DMS53 (cell line): ENCODE data around the gene RASD2.
"Not testable (repeated sequence)": the region's sequence is repeated elsewhere in the genome, so short reads cannot be mapped to it uniquely, and the experiment has no call there.

Experiments used
- DNase-seq: peaks from one replicate; lab custom pipeline; 2025; lab: John Stamatoyannopoulos, UW

RASD2 gene, protein sequence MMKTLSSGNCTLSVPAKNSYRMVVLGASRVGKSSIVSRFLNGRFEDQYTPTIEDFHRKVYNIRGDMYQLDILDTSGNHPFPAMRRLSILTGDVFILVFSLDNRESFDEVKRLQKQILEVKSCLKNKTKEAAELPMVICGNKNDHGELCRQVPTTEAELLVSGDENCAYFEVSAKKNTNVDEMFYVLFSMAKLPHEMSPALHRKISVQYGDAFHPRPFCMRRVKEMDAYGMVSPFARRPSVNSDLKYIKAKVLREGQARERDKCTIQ

DNA sequence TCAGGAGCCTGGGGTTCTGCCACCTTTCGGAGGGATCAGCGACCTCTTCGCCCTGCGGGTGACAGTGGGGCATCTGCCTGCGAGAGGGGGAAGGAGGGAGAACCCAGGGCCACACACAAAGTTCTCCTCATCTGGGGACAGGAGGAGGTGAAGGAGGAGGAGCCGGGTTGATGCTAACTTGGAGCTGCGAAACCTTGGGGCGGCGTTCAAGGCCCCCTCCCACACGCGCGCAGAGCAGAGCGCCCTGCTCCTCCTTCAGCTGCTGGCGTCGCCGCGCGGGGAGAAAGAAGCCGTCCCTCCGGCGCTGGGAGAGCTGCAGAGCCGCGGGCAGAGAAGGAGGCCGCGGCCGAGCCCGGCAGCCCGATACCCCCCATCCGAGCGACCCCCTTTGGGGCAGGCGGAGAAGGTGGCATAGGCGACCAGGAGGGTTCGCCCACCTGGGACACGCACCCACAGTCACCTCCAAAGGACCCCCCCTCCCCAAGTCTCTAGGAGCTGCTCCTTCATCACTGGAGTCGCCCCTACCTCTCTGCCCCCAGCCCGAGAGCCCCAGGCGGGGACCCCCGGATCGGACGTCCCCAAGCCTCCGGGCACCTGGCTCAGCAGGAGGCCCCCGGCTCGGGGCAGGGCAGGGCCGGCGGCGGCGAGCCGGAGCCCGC lies at the start of gene RASD2:
TSS of gene RASD2 (plus strand) at position 237 of the 659 bp plus-strand sequence. CDS start 5,979 bp downstream, outside the sequence.
- DNase-seq = peak; percentile 55

DNA sequence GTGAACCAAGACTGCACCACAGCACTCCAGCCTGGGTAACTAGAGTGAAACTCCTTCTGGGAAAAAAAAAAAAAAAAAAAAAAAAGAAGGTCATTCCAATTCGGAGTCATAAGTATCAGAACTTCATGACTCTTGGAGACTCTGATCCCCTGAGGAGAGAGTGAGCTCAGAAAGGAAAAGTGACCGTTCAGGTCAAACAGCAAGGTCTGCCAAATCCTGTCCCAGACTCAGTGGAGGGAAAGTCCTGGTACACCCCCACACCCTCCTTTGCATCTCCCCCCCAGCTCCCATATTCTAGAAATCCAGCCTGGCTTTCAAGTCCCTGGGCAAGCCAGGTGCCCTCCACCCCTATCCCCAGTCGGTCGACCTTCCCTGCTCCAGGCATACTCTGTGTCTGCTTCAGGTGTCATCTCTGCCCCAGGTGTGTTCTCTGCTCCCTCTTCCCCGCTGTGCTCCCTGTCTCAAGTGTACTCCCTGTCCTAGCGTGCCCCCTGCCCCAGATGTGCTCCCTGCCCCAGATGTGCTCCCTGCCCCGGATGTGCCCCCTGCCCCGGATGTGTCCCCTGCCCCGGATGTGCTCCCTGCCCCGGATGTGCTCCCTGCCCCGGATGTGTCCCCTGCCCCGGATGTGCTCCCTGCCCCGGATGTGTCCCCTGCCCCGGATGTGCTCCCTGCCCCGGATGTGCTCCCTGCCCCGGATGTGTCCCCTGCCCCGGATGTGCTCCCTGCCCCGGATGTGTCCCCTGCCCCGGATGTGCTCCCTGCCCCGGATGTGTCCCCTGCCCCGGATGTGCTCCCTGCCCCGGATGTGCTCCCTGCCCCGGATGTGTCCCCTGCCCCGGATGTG lies 49.3 kb upstream of the RASD2 start:
- DNase-seq = not testable (repeated sequence)

DNA sequence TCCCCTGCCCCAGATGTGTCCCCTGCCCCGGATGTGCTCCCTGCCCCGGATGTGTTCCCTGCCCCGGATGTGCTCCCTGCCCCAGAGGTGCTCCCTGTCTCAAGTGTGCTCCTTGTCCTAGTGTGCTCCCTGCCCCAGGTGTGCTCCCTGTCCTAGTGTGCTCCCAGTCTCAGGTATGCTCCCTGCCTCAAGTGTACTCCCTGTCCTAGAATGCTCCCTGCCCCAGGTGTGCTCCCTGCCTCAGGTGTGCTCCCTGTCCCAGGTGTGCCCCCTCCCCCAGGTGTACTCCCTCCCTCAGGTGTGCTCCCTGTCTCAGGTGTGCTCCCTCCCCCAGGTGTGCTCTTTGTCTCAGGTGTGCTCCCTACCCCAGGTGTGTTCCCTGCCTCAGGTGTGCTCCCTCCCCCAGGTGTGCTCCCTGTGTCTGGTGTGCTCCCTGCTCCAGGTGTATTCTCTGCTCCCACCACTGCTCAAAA lies 48.7 kb upstream of the RASD2 start:
- DNase-seq = no peak

DNA sequence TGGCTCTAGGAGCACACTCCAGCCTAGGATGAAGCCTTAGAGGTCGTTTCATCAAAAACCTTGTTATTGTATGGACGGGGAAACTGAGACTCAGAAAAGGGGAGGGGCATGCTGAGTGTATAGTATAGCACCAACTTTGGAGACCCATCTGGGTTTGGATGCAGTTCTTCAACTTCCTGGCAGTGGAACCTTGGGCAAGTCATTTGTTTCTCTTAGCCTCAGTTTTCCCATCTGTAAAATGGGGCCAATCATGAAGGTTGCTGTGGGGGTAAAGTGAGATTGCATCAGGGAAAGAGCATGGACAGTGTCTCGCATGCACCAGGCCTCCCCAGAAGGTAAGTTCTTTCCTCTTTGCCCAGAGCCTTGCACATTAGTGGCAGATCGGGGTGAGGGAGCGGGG lies 47.6 kb upstream of the RASD2 start:
- no peak for DNase-seq

DNA sequence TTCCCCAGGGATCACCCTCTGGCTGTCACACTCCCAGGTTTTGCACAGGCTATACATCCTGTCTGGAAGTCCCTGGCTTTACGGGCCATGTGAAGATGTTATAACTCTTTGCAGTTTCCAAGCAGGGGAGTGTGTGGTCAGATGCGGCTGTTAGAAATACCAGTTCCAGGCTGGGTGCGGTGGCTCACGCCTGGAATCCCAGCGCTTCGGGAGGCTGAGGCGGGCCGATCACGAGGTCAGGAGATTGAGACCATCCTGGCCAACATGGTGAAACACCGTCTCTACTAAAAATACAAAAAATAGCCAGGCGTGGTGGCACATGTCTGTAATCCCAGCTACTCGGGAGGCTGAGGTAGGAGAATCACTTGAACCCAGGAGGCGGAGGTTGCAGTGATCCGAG lies 44.9 kb upstream of the RASD2 start:
- DNase-seq = not testable (repeated sequence)

DNA sequence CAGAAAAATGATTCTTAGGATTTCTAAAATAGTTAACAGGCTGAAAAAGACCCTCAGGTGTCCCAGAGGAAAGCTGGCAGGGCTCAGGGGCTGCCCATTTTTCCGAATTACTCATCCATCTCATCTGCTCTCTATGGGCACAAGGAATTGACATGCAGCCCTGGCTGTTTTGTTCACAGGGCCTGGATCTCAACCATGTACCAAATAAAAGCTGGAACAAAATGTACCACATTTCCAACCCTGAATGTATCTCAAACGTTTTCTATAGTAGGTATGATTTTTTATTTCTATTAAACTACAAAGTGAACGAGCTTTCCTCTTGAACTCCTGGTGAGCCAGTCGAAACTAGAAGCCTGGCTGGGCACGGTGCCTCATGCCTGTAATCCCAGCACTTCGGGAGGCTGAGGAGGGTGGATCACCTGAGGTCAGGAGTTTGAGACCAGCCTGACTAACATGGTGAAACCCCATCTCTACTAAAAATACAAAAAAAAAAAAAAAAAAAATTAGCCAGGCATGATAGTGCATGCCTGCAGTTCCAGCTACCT lies 43.8 kb upstream of the RASD2 start:
- DNase-seq = no peak

DNA sequence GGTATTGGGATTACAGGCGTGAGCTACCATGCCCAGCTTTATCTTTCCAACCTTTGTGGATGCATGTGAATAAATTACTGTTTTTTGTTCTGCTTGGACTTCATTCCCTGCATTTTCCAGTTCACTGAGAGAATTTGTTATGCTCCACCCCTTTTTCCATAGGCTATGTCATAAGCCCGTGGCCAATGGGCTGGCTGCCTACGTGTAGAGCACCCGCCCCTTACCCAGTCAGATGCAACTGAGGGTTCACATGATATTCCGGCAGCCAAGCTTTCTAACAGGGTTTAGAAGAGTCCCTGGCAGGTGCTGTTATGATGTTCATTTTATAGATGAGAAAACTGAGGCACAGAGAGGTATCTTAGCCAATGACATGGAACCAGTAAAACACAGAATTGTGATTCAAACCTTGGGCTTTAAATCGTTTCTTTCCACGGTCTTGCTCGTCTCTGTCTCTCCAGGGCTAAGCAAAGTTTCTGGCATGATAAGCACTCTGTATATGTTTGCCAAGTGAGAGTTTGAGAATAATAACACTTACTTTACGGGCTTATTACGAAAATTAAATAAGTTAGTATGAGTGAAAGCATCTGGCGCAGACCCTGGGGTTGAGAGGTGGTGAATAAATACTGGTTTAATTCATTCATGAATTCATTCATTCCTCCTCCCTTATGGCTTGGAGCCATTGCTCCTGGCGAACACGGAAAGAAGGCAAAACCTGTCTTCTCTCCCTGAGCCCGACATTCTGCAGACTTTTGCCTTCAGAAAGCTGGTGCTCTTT lies 42.4 kb upstream of the RASD2 start:
- DNase-seq = no peak

DNA sequence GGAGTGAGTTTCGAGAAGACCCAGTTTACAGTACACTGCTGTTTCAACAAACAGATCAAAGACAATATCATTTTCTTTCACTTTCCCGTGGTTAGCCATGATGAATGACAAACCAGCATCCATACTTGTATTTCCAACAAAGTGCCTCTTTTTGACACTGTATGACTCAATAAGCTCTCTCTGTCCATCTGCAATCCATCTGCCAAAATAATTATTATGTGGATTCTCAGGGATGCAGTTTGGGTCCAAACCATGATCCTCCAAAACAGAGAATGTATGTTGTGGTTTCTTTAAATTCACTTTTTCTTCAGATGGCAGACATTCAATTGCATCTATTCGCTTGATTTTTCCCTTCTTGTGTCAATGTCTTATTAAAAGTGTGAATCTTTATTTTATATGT lies 37.8 kb upstream of the RASD2 start:
- DNase-seq = no peak

DNA sequence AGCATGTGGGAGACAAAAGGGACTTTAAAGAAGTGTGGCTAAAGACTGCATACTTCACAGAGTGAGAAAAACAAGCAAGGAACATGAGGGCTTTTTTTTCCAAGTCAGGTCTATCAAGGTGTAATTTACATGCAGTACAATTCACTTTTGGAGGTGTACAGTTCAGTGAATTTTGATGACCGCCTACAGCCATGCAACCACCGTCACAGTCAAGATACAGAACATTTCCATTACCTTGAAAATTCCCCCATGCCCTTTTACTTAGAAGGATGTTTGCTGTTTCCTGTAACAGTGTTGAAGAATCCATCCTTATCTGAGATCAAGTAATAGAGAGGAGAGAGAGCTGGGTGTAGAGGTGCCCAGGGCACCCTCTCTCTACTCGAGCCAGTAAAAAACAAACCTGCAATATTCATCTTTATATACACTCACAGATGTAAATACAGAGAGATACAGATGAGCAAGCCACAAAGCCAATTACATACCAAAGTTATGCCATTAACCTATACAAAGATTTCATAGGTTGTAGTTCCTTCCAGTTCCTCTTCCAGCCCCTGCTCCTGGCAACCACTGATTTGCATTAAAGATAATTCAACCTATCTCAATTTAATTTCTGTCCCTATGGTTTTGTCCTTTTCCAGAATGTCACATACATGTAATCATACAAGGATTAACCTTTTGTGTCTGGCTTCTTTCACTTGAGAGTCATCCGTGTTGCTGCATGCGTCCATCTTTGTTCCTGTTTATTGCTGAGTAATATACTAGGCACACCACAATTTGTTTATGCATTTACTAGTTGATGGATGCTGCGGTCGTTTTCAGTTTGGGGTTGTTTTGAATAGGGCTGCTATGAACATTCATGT lies 35.0 kb upstream of the RASD2 start:
- DNase-seq = no peak

DNA sequence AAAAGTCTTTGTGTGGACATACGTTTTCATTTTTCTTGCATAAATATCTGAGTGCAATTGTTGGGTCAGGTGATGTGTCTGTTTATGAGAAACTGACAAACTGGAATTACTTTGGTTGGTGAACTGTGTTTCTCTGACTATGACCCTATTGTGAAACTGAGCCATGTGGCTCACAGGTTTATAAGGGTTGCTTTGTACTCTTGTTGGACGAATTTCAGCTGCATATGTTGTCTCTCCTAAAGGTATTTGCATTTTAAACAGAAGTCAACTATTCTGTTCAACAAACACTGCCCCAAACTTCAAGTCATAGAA lies 34.4 kb upstream of the RASD2 start:
- no peak for DNase-seq

DNA sequence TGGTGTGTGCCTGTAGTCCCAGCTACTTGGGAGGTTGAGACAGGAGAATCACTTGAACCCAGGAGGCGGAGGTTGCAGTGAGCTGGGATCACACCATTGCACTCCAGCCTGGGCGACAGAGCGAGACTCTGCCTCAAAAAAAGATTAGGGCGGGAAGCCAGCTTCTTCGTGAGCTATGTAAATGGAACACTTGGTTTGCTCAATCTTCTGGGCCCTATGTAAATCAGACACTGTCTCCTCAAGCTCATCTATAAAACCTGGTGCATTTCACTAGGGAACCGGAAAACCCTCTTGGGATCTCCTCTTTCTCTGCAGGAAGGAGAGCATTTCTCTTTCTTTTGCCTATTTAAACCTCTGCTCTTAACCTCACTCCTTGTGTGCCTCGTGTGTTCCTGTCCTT lies 32.8 kb upstream of the RASD2 start:
- not testable (repeated sequence) for DNase-seq

DNA sequence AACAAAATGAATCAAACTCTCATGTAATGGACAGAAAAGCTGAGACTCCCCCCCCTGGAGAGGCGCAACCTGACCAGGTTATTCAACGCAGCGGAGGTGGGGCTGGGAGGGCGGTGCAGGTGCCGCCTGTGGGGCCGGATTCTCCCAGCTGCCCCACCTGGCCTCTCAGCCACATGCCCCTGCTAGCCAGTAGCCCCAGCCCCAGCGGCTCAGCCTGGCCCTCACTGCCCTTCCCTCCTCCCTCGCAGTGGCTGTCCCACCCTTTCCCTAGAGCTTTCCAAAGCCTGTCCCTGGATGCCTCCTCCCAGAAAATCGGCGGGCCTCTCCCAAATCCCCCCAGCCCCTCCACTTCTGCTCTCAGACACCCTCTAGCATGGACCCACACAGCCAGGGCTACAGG lies 31.2 kb upstream of the RASD2 start:
- DNase-seq = no peak

DNA sequence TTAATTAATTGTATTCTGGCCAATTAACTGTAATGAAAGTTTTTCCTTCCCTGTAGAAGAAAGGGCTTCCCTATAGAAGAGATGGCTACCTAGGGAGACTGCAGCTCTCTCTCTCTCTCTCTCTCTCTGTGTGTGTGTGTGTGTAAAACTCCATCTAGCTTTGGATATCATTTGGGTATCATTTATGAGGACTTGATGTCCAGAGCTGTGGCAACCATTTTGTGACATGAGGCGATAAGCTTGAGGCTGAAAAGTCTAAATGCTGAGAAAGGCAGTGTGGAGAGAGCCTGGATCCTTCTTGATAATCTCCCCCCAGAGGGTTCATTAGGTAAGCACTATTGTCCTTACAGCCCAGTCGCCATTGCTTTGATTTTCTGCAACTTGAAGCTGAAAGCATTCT lies 30.7 kb upstream of the RASD2 start:
- no peak for DNase-seq

DNA sequence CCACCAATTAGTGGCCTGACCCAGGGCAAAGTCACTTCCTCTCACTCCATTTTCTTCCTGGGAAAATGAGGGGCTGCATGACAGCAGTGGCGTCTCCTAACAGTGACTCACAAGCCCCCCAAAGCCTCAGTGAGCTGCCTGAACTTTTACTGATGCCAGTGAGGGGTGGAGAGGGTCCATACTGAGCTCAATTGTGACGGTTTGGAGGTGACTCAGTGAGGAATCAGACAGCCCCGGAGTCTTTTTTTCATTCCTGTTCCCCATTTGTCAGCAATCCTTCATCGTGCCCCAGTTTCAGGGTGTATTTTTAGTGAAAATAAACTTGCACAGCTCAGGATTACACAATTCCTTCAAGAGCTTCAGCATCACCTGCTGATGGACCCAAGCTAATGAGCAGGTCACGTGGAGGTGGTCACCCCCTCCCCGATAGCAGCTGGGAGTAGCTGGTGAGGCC lies 30.1 kb upstream of the RASD2 start:
- no peak for DNase-seq

DNA sequence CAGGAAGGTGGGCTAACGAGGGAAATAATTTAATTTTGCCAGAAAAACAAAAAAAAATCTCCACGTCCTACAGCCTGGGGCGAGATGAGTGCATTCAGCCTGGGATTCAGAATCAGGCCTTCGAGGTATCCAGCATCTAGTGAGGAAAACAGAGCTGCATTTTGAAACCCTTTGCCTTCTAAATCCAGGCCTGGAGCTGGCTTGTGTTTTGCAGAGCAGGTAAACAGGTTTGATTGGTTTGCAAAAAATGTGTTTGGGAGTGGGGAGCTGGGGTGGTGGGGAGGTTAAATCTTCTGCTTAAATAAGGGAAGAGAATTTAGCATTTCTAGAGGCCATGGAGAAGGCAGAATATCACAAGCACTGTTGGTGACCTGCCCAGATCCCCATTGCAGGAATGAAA lies 29.7 kb upstream of the RASD2 start:
- DNase-seq = no peak

DNA sequence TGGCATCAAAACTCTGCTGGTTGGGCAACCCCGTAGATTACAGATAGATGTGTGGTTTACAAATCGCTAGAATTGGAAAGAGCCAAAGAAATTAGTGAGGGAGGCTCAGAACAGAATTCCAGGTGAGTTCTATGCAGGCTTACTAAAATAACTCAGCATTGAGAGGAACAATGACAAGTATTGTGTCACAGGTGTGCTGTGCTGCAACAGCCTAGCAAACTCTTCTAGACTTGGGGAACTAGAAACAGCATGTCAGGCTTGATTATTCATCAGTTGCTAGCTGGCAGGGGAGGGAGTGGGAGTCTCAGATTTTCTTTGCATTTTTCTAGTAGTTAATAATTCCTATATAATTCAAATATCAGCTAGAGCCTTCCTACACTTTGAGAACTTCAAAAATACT lies 26.3 kb upstream of the RASD2 start:
- DNase-seq = no peak

DNA sequence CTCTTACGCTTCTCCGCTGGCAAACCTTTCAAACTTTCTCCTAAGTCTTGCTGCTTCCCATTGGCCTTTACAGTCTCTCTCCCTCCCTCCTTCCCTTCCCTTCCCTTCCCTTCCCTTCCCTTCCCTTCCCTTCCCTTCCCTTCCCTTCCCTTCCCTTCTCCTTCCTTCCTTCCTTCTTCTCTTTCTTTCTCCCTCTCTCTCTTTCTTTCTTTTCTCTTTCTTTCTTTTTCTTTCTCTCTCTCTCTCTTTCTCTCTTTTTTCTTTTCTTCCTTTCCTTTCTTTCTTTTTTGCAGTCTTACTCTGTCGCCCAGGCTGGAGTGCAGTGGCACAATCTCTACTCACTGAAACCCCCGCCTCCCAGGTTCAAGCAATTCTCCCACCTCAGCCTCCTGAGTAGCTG lies 24.7 kb upstream of the RASD2 start:
- DNase-seq = not testable (repeated sequence)

DNA sequence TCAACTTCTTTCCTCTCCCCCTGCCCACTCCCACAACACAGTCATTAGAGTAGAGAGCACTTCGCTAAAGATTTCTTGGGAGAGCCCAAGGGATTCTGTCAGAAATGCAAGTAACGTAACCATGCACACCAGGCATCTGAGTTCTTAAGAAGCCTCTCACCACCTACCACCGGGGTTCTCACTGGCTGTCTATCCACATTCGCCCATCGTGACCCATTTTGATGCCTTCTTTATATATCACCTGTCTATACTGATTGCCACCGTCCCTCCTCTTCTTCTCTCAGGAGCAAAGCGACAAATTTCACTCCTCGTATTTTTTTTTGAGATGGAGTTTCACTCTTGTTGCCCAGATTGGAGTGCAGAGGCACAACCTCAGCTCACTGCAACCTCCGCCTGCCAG lies 23.9 kb upstream of the RASD2 start:
- no peak for DNase-seq

DNA sequence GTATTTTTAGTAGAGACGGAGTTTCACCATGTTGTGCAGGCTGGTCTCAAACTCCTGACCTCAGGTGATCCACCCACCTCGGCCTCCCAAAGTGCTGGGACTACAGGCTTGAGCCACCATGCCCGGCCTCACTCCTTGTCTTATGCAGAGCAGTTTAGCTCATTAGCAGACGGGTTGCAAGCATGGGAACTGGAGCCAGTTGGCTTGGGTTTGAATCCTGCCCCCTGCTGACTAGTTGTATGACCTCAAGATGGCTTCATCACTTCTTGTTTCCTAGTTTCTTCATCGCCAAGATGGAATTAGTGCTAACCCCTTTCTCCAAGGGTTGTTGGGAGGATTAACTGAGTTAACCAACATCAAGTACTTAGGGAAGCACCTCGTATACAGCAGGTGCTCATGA lies 23.4 kb upstream of the RASD2 start:
- DNase-seq = no peak

DNA sequence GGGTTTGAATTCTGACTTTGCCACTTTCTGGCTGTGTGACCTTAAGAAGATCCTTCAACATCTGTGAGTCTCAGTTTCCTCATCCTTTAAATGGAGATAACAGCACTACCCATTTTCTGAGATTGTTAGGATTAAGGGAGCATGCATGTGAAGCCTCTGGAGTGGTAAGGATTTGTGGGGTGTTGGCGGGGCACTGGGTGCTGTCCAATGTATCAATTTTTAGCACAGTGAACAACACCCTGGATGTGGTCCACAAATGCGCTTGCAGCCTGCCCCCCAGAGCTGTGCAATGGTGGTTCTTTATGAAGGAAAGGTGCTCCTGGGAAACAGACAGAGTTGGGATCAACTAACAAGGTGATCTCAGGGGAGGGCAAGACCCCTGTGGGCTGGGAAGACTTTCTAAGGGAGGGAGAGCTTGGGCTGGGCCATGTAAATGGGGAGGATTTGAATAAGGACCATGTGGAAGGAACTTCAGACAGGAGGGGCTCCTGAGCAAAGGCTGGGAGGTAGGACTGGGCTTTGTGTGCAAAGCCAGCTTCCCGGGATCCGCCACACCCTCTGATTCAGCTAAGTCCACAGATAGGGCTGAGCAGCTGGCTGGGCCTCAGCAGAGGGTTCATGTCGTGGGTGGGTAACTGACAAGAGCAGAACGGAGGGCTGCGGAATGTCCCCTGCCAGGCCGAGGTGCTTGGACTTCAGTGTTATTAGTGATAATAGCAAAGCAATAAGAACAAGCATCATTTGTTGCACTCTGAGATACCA lies 22.7 kb upstream of the RASD2 start:
- no peak for DNase-seq
